NCI-H2227 treated with DMSO at 0.1 percent for 48 hours (cell line): ENCODE measurements around the gene VWC2.

Experiments used
- DNase-seq: peaks from one replicate; lab custom pipeline; 2025; lab: John Stamatoyannopoulos, UW

Gene VWC2

GRCh38 chr7:49783446-49783845 lies 10.0 kb downstream of the VWC2 start:
- DNase-seq = no peak

GRCh38 chr7:49787980-49788379 lies 14.5 kb downstream of the VWC2 start:
- DNase-seq = no peak

DNA sequence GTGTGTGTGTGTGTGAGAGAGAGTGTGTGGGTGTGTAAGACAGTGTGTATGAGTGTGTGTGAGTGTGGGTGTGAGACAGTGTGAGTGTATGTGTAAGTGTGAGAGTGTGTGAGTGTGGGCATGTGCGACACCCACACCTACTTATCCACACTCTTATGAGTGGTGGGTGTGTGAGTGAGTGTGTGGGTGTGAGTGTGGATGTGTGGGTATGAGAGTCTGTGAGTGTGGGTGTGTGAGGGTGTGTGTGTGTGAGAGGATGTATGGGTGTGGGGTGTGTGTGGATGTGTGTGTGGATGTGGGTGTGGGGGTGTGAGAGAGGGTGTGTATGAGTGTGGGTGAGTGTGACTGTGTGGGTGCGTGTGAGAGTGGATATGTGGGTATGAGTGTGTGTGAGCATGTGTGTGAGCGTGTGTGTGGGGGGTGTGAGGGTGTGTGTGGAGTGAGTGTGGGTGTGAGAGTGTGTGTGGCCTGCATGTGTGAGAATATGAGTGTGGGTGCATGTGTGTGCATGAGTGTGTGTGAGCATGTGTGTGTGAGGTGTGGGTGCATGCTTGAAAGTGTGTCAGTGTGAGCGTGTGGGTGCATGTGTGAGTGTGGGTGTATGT lies 15.1 kb downstream of the VWC2 start:
- DNase-seq = no peak

DNA sequence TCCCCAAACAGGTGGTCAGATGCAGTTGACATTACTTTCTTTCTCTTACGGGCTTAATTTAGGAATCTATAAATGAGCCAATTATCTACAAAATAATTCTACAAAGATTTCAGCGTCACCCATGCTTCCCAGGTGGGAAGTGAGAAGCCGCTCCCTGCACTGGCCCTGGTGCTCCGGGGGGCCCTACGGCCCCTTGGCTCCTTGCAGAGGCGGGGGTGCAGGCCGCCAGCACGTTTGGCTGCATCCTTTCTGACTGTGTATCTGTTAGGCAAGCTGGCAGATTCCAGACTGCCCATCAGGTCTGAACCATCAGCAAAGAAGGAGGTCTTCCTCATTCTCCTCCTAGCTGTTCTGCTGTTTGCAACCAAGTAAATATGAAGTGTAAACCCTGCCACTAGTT lies 16.3 kb downstream of the VWC2 start:
- DNase-seq = no peak

GRCh38 chr7:49790209-49790608 lies 16.8 kb downstream of the VWC2 start:
- DNase-seq = no peak

DNA sequence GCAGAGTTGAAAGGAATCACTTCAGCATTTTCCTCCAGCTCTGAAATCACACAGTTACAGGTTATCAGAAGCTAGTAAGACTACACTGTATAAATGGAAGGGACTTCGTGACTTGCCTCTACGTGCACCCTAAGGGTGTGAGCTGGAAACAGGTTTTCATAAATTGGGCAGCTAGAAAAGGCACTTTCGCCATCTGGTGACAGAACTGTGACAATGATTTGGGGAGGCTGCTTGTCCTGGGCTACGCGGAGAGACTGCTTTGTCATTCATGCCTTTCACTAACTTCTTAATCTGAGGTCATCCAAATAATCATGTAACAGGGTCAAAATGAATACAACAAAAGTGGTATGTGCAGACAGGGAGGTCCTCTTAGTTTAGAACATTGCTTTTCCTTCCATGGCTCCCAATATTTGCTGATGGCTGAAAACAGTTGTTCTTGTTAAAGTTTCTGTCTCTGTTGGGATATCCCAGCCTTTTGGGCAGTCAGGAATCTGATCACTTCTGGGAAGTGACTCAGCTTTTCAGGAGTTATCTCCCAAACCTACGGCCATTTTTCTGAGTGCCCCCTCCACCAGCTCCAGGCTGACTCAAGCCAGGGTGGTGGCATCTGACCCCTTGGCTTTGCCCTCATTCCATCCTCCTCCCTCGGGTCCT lies 17.8 kb downstream of the VWC2 start:
- DNase-seq = no peak

- DNase-seq = no peak
Observed at GRCh38 chr7:49797987-49798660, 24.7 kb downstream of the VWC2 start.

DNA sequence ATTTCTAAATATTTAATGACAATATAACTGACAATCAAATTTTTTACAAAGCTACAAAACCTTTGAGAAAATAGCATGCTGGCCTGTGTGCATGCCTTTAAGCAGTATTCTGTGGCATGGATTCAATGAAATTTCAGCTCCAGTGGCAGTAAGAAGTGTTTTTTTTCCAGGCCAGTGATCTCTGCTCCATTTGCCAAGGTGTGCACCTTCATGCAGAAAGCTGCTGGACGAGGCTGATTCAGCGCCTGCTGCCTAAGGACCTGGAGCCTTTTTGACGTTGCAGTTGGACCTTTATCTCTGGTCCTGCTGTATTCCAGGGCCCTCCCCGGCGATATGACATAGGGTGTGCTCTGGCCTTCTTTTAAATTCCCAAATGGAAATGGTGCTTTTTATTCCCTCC lies 26.6 kb downstream of the VWC2 start:
- no peak for DNase-seq

- DNase-seq = no peak
Observed at GRCh38 chr7:49802600-49802999, 29.2 kb downstream of the VWC2 start.

DNA sequence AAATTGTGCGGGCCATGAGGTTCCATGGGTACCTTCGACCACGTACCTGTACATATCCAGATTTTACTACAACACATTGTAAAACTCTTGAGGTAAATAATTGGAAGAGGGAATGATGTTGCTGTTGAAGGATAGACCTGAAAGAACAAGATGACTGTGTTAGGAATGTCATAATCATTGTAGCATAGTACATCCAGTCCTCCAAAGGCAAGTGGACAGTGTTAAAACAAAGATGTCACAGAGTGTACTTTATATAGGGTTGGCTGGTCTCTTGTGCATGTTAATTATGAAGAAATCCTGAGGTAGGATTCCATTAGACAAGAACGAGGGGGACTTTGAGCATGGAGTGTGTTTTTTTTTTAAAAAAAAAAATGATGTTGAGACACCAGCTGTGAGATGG lies 30.4 kb downstream of the VWC2 start:
- DNase-seq = no peak

GRCh38 chr7:49805371-49806007 lies 32.1 kb downstream of the VWC2 start:
- DNase-seq = no peak

- no peak for DNase-seq
Observed at GRCh38 chr7:49812534-49812933, 39.1 kb downstream of the VWC2 start.

- no peak for DNase-seq
Observed at GRCh38 chr7:49817279-49817678, 43.8 kb downstream of the VWC2 start.

DNA sequence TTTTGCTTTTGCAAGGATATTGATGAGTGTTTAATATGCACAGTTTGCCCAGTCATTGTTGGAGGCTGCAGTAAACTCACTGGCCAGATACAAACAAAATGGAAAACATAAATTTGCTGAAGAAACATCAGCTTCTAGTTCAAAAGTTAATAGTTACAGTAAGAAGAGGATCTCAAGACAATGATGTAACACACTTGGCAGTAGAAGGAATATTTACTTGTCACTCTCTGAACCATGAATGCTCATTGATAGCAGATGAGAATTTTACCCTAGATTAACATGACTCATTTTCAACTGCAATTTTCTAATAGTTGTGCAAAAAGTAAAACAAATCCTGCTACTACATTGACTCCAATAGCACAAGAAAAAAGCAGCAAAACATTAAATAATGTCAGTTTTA lies 47.7 kb downstream of the VWC2 start:
- no peak for DNase-seq

DNA sequence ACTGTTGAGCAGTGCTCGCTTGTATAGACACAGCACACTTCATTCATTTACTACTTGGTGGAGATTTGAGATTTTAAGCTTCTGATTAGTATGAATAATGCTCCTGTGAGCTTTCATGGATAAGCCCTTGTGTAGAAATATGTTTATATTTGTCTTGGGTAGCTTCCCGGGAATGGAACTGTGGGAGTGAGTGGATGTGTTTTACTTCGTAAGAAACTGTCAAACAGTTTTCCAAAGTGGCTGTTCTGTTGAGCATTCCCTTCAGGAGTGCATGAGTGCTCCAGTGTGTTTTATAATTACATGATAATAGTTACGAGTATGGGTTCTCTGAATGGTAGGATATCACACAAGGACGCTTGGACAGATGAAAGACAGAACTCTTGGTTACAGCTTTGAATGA lies 49.4 kb downstream of the VWC2 start:
- no peak for DNase-seq

GRCh38 chr7:49823566-49823965 lies 50.1 kb downstream of the VWC2 start:
- DNase-seq = no peak

DNA sequence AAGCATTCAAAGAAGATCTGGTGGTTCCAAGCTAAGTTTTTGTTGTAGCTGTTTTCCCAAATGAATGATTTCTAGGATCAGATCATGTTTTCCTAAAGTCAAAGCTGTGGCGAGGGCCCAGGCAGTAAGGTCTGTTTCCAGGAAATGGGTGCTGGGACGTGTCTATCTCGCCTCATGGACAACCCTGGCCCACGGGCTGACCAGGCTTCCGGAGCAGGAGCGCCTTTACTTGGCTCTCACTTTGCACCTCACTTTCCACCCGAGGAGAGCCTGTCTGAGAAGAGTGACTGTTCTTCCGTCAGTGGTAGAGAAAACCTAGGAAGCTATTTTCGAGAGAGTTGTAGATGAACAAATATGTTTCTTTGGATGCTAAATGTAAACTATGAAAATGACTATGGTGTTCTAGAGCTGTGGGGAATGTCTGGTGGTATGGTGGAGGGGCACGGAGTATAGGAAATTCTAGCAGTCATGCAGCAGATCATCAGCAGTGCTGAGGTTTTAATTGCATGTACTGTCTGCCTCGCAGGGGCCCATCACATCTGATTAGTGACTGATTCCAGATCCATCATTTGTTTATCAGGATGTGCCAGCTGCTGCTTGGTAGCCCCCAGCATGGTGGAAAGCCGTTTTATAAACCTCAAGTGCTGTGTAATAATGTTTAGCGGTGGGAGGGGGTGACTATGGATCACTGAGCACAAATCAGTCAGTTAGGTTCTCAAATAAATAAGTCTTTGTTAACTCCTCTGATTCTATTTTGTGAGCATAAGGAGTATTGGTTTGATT lies 66.6 kb downstream of the VWC2 start:
- no peak for DNase-seq

- DNase-seq = no peak
Observed at GRCh38 chr7:49840751-49841405, 67.4 kb downstream of the VWC2 start.

DNA sequence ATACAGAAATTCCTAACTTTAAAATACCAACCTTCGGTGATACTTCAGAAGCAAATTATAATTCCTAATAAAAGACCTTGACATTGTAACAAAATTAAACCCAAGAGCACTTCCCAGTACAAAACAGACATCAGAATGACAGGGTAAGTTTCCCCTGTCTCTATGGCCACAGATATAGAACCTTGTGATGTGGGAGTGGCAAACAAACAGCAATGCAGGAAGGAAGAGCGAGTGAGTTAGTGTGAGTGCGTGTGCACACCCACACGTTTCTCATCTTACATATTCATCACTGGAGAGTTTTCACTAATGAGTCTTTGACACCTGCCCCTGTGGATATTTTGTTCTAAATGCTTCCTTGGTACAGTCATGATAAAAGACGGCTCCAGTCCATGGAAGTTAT lies 72.2 kb downstream of the VWC2 start:
- DNase-seq = no peak

GRCh38 chr7:49848211-49848841 lies 74.9 kb downstream of the VWC2 start:
- DNase-seq = no peak

DNA sequence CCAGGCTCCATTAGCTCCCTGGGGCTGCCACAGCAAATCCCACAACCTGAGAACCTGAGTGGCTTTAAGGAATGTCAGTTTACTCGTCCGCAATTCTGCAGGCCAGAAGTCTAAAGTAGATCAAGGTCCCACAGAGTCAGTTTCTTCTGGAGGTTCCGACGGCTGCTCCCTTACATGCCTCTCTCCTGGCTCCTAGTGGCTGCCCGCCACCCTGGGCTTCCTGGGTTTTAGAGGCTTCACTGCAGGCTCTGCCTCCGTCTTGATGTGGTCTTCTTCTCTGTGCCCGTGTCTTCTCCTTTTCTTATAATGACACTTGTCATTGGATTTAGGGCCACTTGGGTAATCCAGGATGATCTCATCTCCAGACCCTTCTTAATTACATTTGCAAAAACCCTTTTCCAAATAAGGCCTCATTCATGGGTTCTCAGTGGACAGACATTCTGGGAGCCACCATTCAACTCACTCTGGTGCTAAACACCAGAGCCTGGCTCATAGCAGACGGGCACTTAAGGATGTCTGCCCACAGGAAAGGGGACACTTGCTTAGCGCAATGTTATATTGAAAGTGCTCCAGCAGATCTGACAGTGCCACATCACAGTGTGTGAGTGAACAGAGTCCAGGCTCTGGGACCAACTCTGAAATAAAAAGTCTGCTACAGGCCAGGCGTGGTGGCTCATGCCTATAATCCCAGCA lies 77.6 kb downstream of the VWC2 start:
- DNase-seq = no peak
